Spleen (tissue), 11 donors: ENCODE data around the gene ELOB. TPM values are rescaled to one million over a fixed set of nuclear protein-coding genes. Genes with fewer than 3 reads are reported as not detected.

Source experiments
- DNase-seq: peaks from one replicate; pipeline ENCODE4 v3.0.0-alpha.2; 2020
- H3K27ac ChIP-seq, 8 donors: fragments of 200-600 bp; sonication (generic) in 7 of 8; 1 replicate in 4 of 8; 2 replicates in 4 of 8; pipeline versions ENCODE4 v1.5.0 to v1.8.0; 2016 to 2021; ENCODE audit warnings: inconsistent platforms in 4 of 8, mild to moderate bottlenecking in 4 of 8, moderate library complexity in 1 of 8
- H3K27me3 ChIP-seq, 7 donors: fragments of 200-600 bp; sonication (generic) in 6 of 7; replicated peaks in 1 of 7; 1 replicate in 4 of 7; 2 replicates in 3 of 7; pipeline versions ENCODE4 v1.5.0 to v1.8.0; 2016 to 2021; ENCODE audit warnings: inconsistent platforms in 3 of 7, mild to moderate bottlenecking in 1 of 7
- H3K36me3 ChIP-seq, 6 donors: fragments of 200-600 bp; sonication (generic) in 5 of 6; 1 replicate in 4 of 6; 2 replicates in 2 of 6; pipeline versions ENCODE4 v1.5.0 to v1.8.0; 2016 to 2021; ENCODE audit warnings: inconsistent platforms in 2 of 6
- H3K4me1 ChIP-seq, 6 donors: fragments of 200-600 bp; sonication (generic) in 5 of 6; 1 replicate in 3 of 6; 2 replicates in 3 of 6; pipeline versions ENCODE4 v1.5.0 to v1.8.0; 2016 to 2021; ENCODE audit warnings: inconsistent platforms in 3 of 6
- H3K4me3 ChIP-seq, 8 donors: fragments of 200-600 bp; sonication (generic) in 7 of 8; 1 replicate in 4 of 8; 2 replicates in 4 of 8; pipeline versions ENCODE4 v1.5.0 to v1.8.0; 2016 to 2021; ENCODE audit warnings: inconsistent platforms in 4 of 8, mild to moderate bottlenecking in 4 of 8, moderate library complexity in 2 of 8
- H3K9me3 ChIP-seq, 8 donors: fragments of 200-600 bp; sonication (generic) in 7 of 8; 1 replicate in 4 of 8; 2 replicates in 4 of 8; pipeline versions ENCODE4 v1.5.0 to v1.8.0; 2016 to 2021; ENCODE audit warnings: inconsistent platforms in 4 of 8
- POLR2A ChIP-seq, 3 donors: fragments of 450-650 bp; IDR thresholded peaks; one replicate each; pipeline ENCODE4 v1.5.1; 2017; ENCODE audit warnings: antibody characterized with exemption in 3 of 3, mild to moderate bottlenecking in 1 of 3
- POLR2AphosphoS5 ChIP-seq, 3 donors: sonication (generic); formaldehyde crosslinking; IDR thresholded peaks; one replicate each; pipeline ENCODE4 v1.5.1; 2017; ENCODE audit warnings: antibody characterized with exemption in 3 of 3
- WGBS, 5 donors: extraction: QIAGEN DNeasy Blood & Tissue Kit in 3 of 5; methylation state at CpG; one replicate each; pipeline versions ENCODE4 v1.1.5 to v1.1.7; 2013 to 2018; 5-methylcytosine and 5-hydroxymethylcytosine counted together
- intact Hi-C: fragments of 100-400 bp; cut with DNase I; formaldehyde crosslinking; loops from one replicate; pipeline ENCODE4 v1.15.0; 2023; ENCODE audit warnings: low total_unique reads
- polyA plus RNA-seq, 3 donors: library from polyadenylated mRNA; stranded (reverse); fragments of 200-250 nt; gene quantifications; one replicate each; pipeline ENCODE4 v1.2.1, GENCODE V29; 2013
- total RNA-seq, 7 donors: library from RNA; depleted of rRNA in 3 of 7; stranded (reverse); fragments of >200 nt in 3 of 7; fragmentation: NEBNext Ultra II Directional in 4 of 7; extraction: Animal tissue kit (Norgen Biotek cat#: 25700) in 4 of 7; gene quantifications; one replicate each; pipeline versions ENCODE4 v1.1.0 to v1.2.1, GENCODE V29; 2016 to 2021
- TF ChIP-seq, protein P1 (sequence below), 11 experiments: fragments of 200-600 bp in 7 of 11; fragments of 450-650 bp in 4 of 11; sonication (generic) in 4 of 11; IDR thresholded peaks in 8 of 11; conservative IDR thresholded peaks in 3 of 11; 1 replicate in 7 of 11; 2 replicates in 4 of 11; pipeline versions ENCODE4 v1.4.0 to v1.8.0; 2016 to 2021; ENCODE audit warnings: antibody characterized with exemption in 11 of 11, inconsistent platforms in 4 of 11, mild to moderate bottlenecking in 1 of 11
- donor health status: healthy with polysubstance abuse.
- donor health status: DM: no; HTN: no; CAD: no; lungs with moderate emphysema.
- donor health status: DM: no; HTN: no; CAD: no.
- donor health status: Bipolar disorder and iron deficiency.
- donor health status: healthy.
- donor health status: DM: no; HTN: no; CAD: no.
- donor health status: DM: yes; HTN: yes; CAD: no.

ELOB gene
- total and polyA plus RNA-seq, 10 donors = 128 to 467 (median 219) TPM

DNA sequence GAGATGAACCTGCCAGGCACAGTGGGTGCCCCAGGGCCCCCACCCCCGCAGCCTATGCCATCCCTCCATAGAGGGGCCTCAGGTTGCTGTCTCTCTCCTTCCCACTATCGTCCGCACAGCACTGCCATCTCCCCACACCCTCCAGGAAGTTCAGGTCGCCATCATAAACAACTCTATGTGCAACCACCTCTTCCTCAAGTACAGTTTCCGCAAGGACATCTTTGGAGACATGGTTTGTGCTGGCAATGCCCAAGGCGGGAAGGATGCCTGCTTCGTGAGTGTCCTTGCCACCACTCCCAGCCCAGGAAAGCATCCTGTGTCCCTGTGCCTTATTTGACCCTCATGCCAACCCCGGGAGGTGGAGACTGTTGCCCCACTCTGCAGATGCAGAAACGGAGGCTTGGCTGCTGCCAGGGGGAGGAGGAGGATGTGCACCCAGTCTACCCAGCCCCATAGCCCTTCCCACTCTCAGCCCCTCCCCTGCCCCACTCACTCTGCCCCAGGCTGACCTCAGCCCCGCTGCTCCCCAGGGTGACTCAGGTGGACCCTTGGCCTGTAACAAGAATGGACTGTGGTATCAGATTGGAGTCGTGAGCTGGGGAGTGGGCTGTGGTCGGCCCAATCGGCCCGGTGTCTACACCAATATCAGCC lies 43.9 kb upstream of the ELOB start:
- Histone ChIP-seq H3K27me3 (peaks cover 0 to 45% (median 3%) of the 10 kb centered on the region in 7 donors), H3K27ac (no peak overlapping the region), H3K36me3 (no peaks in the 10 kb centered on the region), H3K4me3 (no peak overlapping the region), H3K9me3 (no peaks in the 10 kb centered on the region), H3K4me1 (peaks cover 0 to 9% (median 0%) of the 10 kb centered on the region in 6 donors)
- no peak for TF ChIP-seq POLR2AphosphoS5 (IDR thresholded peaks at IDR 0.05)
- TF ChIP-seq POLR2A (IDR thresholded peaks at IDR 0.05) = no peak
- TF ChIP-seq, protein P1, sequence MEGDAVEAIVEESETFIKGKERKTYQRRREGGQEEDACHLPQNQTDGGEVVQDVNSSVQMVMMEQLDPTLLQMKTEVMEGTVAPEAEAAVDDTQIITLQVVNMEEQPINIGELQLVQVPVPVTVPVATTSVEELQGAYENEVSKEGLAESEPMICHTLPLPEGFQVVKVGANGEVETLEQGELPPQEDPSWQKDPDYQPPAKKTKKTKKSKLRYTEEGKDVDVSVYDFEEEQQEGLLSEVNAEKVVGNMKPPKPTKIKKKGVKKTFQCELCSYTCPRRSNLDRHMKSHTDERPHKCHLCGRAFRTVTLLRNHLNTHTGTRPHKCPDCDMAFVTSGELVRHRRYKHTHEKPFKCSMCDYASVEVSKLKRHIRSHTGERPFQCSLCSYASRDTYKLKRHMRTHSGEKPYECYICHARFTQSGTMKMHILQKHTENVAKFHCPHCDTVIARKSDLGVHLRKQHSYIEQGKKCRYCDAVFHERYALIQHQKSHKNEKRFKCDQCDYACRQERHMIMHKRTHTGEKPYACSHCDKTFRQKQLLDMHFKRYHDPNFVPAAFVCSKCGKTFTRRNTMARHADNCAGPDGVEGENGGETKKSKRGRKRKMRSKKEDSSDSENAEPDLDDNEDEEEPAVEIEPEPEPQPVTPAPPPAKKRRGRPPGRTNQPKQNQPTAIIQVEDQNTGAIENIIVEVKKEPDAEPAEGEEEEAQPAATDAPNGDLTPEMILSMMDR (IDR thresholded peaks at IDR 0.05 in 8 of 11, conservative IDR thresholded peaks at IDR 0.05 in 3 of 11) = no peak
- peak; percentile 43 for DNase-seq
- intact Hi-C loops = no loop called here
- 74 to 86% (median 80%) methylated on average over 12 to 14 of the region's 14 CpGs for WGBS, 5 donors

DNA sequence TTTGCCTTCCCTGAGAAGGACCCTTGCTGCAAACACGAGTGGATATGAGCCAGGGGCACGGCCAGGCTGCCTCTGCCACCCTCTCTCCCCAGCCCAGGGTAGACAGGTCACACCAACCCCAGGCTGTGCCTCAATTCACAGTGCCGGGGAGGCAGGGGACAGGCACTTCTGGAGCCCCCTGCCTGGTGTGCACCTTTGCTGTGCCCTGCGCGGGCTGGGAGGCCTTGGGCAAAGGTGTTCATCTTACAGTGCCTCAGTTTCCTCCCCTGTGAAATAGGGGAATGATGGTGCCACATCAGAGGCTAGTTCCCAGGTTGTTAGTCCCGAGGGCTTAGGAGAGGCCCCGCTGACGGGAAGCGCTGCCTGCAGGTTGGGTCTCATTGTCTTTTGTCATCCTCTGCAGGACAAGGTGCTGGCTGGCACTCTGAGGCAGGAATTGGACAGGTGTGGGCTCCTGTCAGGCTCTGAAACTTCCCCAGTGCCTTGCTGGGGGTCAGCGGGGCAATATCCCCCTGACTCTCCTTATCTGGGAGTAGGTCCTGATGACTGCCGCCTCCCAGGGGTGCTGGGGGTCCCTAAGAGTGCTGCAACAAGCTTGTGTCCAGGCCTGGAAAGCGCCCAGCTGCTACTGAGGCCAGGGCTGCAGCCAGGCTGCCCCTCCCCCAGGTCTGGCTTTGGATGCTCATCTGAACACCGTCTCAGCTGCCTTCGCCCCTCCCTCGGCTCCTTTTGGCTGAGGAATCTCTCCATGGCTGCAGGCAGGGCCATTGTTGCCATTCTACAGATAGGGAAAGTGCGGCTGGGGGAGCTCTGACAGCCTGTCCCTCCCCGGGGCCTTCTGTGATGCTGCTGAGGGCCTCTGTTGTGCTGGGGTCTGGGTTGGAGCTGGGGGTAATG lies 43.1 kb upstream of the ELOB start:
- Histone ChIP-seq H3K9me3 (no peaks in the 10 kb centered on the region), H3K4me1 (peaks cover 0 to 9% (median 0%) of the 10 kb centered on the region in 6 donors), H3K27me3 (peaks cover 0 to 50% (median 3%) of the 10 kb centered on the region in 7 donors), H3K4me3 (no peak overlapping the region), H3K36me3 (no peaks in the 10 kb centered on the region), H3K27ac (no peak overlapping the region)
- 73 to 81% (median 79%) methylated on average over 10 to 17 of the region's 17 CpGs for WGBS, 5 donors
- peak; percentile 51 for DNase-seq
- TF ChIP-seq, protein P1 (IDR thresholded peaks at IDR 0.05 in 8 of 11, conservative IDR thresholded peaks at IDR 0.05 in 3 of 11) = no peak
- no peak for TF ChIP-seq POLR2A (IDR thresholded peaks at IDR 0.05)
- intact Hi-C loops = no loop called here

DNA sequence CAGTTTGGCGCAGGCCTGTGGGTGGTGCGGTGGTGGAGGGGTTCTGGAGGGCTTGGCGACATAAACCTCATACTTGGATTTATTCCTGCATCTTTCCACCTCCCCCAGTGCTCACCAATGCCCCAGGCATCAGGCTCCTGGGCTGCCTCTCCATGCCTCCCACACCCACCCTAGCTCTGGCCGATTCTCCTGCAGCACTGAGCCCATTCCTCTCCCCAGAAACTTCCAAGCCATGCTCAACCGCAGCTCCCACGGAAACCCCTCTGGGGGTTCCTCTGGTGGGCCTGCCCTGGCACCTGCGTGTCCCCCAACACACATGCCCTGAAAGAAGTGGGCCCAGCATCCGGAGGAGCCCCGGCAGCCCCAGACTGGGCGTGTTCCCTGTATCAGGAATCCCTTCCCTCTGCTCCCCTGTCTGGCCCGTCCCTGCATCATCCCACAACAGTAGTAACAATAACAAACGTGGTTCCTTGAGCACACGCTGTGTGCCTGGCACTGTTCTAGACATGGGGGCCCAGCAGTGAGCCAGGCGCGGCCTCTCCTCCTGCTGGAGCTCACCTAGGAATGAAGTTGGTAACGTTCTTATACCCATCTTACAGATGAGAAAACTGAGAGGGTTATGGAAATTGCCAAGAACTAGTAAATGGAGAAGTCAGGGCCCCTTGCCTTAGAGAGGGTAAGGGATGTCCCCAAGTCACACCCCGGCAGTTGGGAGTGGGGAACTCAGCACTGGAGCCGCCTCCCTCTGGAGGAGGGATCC lies 42.3 kb upstream of the ELOB start:
- DNase-seq = peak; percentile 40
- no peaks in the 10 kb centered on the region for H3K9me3 ChIP-seq
- TF ChIP-seq, protein P1 (IDR thresholded peaks at IDR 0.05 in 8 of 11, conservative IDR thresholded peaks at IDR 0.05 in 3 of 11) = no peak
- TF ChIP-seq POLR2AphosphoS5 (IDR thresholded peaks at IDR 0.05) (no peak), POLR2A (IDR thresholded peaks at IDR 0.05) (no peak)
- H3K4me3 ChIP-seq = no peak overlapping the region
- no peak overlapping the region for H3K27ac ChIP-seq
- intact Hi-C loops = no loop called here
- no peaks in the 10 kb centered on the region for H3K36me3 ChIP-seq
- WGBS, 5 donors = 82 to 90% (median 89%) methylated on average over 14 to 18 of the region's 18 CpGs
- peaks cover 0 to 58% (median 5%) of the 10 kb centered on the region in 7 donors for H3K27me3 ChIP-seq
- H3K4me1 ChIP-seq = peaks cover 0 to 9% (median 0%) of the 10 kb centered on the region in 6 donors
